ENCODE results near the gene AKR1C8. TPM values are rescaled to one million over a fixed set of nuclear protein-coding genes. Genes with fewer than 3 reads are reported as not detected.

AKR1C8 gene
- total and polyA plus RNA-seq, 2 of the 13 experiments (the other 11 are each of a cell fraction or from before 2014, with no cell fraction given) = 0.12 TPM; not detected in 1

DNA sequence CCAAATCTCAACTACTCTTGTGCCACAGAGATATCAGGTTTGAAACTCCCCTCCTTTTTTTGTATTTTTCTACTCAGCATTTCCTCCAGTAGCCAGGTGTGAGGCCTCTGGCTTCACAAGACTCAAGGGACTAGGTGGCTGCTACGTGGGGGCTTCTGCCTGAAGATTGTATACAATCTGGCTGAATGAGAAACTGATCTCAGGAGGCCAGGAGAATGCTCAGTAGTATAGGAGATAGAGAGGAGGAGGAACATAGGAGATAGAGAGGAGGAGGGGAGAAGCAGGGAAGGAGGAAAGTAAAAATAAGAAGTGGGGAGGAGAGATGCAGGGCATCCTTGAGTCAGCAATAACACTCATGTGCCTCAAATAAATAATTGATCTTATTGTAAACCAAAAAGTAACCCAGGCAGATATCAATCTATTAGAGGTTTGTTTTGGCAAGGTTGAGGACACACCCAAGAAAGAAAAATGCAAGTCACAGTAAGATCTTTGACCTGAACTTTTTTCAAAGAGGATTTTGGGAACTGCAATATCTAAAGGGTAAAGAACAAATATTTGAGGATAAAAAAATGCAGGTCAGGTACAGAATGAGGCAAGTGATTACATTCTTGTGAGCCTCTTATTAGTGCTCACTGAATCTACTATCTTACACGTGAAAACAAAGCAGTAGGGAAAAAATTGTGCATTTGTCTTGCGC, 36.8 kb downstream of the AKR1C8 start (continued):
- no peak for TF ChIP-seq ZNF142 (CRISPR knock-in tag; IDR thresholded peaks at IDR 0.05)
- TF ChIP-seq TEAD3 (CRISPR knock-in tag; optimal IDR thresholded peaks at IDR 0.05; ENCODE audit: borderline replicate concordance) = peak; percentile 53
- no peak for TF ChIP-seq ZFP36 (IDR thresholded peaks at IDR 0.05; ENCODE audit: borderline replicate concordance, low read depth, low read length, partially characterized antibody)
- no peak for TF ChIP-seq NR3C1 (CRISPR knock-in tag; IDR thresholded peaks at IDR 0.05)
- no peak for TF ChIP-seq ZNF354B (CRISPR knock-in tag; IDR thresholded peaks at IDR 0.05)
- no peak for TF ChIP-seq ZNF510 (CRISPR knock-in tag; IDR thresholded peaks at IDR 0.05; ENCODE audit: low read depth)
- no peak for TF ChIP-seq ZNF570 (CRISPR knock-in tag; IDR thresholded peaks at IDR 0.05; ENCODE audit: borderline replicate concordance)
- TF ChIP-seq ZNF280B (CRISPR knock-in tag; IDR thresholded peaks at IDR 0.05; ENCODE audit: borderline replicate concordance) = no peak
- no peak for TF ChIP-seq MXD1 (CRISPR knock-in tag; IDR thresholded peaks at IDR 0.05)
- TF ChIP-seq, protein P1, sequence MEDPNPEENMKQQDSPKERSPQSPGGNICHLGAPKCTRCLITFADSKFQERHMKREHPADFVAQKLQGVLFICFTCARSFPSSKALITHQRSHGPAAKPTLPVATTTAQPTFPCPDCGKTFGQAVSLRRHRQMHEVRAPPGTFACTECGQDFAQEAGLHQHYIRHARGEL (CRISPR knock-in tag; IDR thresholded peaks at IDR 0.05) = no peak
- TF ChIP-seq HOXA7 (CRISPR knock-in tag; IDR thresholded peaks at IDR 0.05) = no peak
- peak; percentile 46; the same call in 1 of the 2 replicates for TF ChIP-seq ZNF331 (CRISPR knock-in tag; IDR thresholded peaks at IDR 0.05)
- TF ChIP-seq ZBTB7A (CRISPR knock-in tag; IDR thresholded peaks at IDR 0.05) = no peak
- TF ChIP-seq SRY (CRISPR knock-in tag; IDR thresholded peaks at IDR 0.05) = no peak
- TF ChIP-seq, protein P2, sequence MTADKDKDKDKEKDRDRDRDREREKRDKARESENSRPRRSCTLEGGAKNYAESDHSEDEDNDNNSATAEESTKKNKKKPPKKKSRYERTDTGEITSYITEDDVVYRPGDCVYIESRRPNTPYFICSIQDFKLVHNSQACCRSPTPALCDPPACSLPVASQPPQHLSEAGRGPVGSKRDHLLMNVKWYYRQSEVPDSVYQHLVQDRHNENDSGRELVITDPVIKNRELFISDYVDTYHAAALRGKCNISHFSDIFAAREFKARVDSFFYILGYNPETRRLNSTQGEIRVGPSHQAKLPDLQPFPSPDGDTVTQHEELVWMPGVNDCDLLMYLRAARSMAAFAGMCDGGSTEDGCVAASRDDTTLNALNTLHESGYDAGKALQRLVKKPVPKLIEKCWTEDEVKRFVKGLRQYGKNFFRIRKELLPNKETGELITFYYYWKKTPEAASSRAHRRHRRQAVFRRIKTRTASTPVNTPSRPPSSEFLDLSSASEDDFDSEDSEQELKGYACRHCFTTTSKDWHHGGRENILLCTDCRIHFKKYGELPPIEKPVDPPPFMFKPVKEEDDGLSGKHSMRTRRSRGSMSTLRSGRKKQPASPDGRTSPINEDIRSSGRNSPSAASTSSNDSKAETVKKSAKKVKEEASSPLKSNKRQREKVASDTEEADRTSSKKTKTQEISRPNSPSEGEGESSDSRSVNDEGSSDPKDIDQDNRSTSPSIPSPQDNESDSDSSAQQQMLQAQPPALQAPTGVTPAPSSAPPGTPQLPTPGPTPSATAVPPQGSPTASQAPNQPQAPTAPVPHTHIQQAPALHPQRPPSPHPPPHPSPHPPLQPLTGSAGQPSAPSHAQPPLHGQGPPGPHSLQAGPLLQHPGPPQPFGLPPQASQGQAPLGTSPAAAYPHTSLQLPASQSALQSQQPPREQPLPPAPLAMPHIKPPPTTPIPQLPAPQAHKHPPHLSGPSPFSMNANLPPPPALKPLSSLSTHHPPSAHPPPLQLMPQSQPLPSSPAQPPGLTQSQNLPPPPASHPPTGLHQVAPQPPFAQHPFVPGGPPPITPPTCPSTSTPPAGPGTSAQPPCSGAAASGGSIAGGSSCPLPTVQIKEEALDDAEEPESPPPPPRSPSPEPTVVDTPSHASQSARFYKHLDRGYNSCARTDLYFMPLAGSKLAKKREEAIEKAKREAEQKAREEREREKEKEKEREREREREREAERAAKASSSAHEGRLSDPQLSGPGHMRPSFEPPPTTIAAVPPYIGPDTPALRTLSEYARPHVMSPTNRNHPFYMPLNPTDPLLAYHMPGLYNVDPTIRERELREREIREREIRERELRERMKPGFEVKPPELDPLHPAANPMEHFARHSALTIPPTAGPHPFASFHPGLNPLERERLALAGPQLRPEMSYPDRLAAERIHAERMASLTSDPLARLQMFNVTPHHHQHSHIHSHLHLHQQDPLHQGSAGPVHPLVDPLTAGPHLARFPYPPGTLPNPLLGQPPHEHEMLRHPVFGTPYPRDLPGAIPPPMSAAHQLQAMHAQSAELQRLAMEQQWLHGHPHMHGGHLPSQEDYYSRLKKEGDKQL (CRISPR knock-in tag; IDR thresholded peaks at IDR 0.05; ENCODE audit: low read depth) = 0 out of 2 replicates have a peak, but pooled peaks have one; percentile 56
- TF ChIP-seq ZFAT (CRISPR knock-in tag; conservative IDR thresholded peaks at IDR 0.05) = no peak

Data from HepG2 (cell line).